ENCODE measurements around the gene NPFF. TPM values are rescaled to one million over a fixed set of nuclear protein-coding genes. Genes with fewer than 3 reads are reported as not detected.

NPFF gene
- total and polyA plus RNA-seq, 3 experiments from 2014 or later = not detected

GRCh38 chr12:53467082-53467481 is 40.2 kb downstream of the NPFF start:
- H3K27ac Mint-ChIP-seq = peak overlapping the region in 2 of 8 donors; percentile 21 to 84
- H3K4me3 ChIP-seq (ENCODE audit: low read length) = no peak overlapping the region
- no peak overlapping the region for H3K4me3 Mint-ChIP-seq
- no peak for DNase-seq
- peaks cover 87% of the 10 kb centered on the region for H3K36me3 ChIP-seq (ENCODE audit: insufficient read depth, low read length)
- H3K4me1 ChIP-seq (ENCODE audit: insufficient read depth, low read length) = peaks cover 15% of the 10 kb centered on the region
- H3K27ac ChIP-seq (ENCODE audit: low read depth, low read length) = no peak overlapping the region
- ChIA-PET POLR2A (no interaction called here), CTCF (no interaction called here)
- H3K9me3 Mint-ChIP-seq = no peaks in the 10 kb centered on the region
- H3K9me3 ChIP-seq (ENCODE audit: low read length) = no peaks in the 10 kb centered on the region
- H3K27me3 Mint-ChIP-seq = peaks cover 0 to 3% of the 10 kb centered on the region in 2 donors
- H3K4me1 Mint-ChIP-seq = peaks cover 26 to 48% (median 47%) of the 10 kb centered on the region in 3 donors
- H3K27me3 ChIP-seq (ENCODE audit: insufficient read depth, low read length, poor library complexity, severe bottlenecking) = no peaks in the 10 kb centered on the region
- H3K36me3 Mint-ChIP-seq = peaks cover 18 to 94% (median 44%) of the 10 kb centered on the region in 3 donors

GRCh38 chr12:53466640-53467039 is 40.6 kb downstream of the NPFF start:
- Mint-ChIP-seq H3K4me1 (peaks cover 22 to 45% (median 42%) of the 10 kb centered on the region in 3 donors), H3K9me3 (no peaks in the 10 kb centered on the region), H3K27me3 (peaks cover 0 to 3% of the 10 kb centered on the region in 2 donors), H3K27ac (peak overlapping the region in 3 of 8 donors; percentile 21 to 84 (median 60)), H3K36me3 (peaks cover 18 to 94% (median 43%) of the 10 kb centered on the region in 3 donors), H3K4me3 (no peak overlapping the region)
- no peaks in the 10 kb centered on the region for H3K27me3 ChIP-seq (ENCODE audit: insufficient read depth, low read length, poor library complexity, severe bottlenecking)
- no peaks in the 10 kb centered on the region for H3K9me3 ChIP-seq (ENCODE audit: low read length)
- no peak overlapping the region for H3K4me3 ChIP-seq (ENCODE audit: low read length)
- ChIA-PET CTCF (no interaction called here), POLR2A (no interaction called here)
- peaks cover 15% of the 10 kb centered on the region for H3K4me1 ChIP-seq (ENCODE audit: insufficient read depth, low read length)
- H3K27ac ChIP-seq (ENCODE audit: low read depth, low read length) = no peak overlapping the region
- H3K36me3 ChIP-seq (ENCODE audit: insufficient read depth, low read length) = peaks cover 87% of the 10 kb centered on the region
- no peak for DNase-seq

GRCh38 chr12:53465679-53466078 is 41.6 kb downstream of the NPFF start:
- no peaks in the 10 kb centered on the region for H3K9me3 Mint-ChIP-seq
- ChIA-PET POLR2A (no interaction called here), CTCF (interaction anchor here (1.7 kb wide), 1 partner anchor 43 kb away, joined by 7 read pairs; no protein-coding TSS in a partner anchor)
- peaks cover 25 to 43% (median 41%) of the 10 kb centered on the region in 3 donors for H3K4me1 Mint-ChIP-seq
- no peak for DNase-seq
- no peak overlapping the region for H3K4me3 Mint-ChIP-seq
- H3K4me3 ChIP-seq (ENCODE audit: low read length) = no peak overlapping the region
- H3K9me3 ChIP-seq (ENCODE audit: low read length) = no peaks in the 10 kb centered on the region
- peaks cover 23% of the 10 kb centered on the region for H3K4me1 ChIP-seq (ENCODE audit: insufficient read depth, low read length)
- peaks cover 21 to 95% (median 45%) of the 10 kb centered on the region in 3 donors for H3K36me3 Mint-ChIP-seq
- H3K27ac Mint-ChIP-seq = peak overlapping the region in 5 of 8 donors; percentile 11 to 76 (median 29)
- H3K27me3 Mint-ChIP-seq = peaks cover 0 to 3% of the 10 kb centered on the region in 2 donors
- H3K27me3 ChIP-seq (ENCODE audit: insufficient read depth, low read length, poor library complexity, severe bottlenecking) = no peaks in the 10 kb centered on the region
- peaks cover 89% of the 10 kb centered on the region for H3K36me3 ChIP-seq (ENCODE audit: insufficient read depth, low read length)
- no peak overlapping the region for H3K27ac ChIP-seq (ENCODE audit: low read depth, low read length)

GRCh38 chr12:53464685-53465418 is 42.4 kb downstream of the NPFF start:
- Histone ChIP-seq H3K36me3 (ENCODE audit: insufficient read depth, low read length) (peaks cover 93% of the 10 kb centered on the region), H3K27ac (ENCODE audit: low read depth, low read length) (no peak overlapping the region), H3K4me1 (ENCODE audit: insufficient read depth, low read length) (peaks cover 23% of the 10 kb centered on the region), H3K4me3 (ENCODE audit: low read length) (no peak overlapping the region), H3K27me3 (ENCODE audit: insufficient read depth, low read length, poor library complexity, severe bottlenecking) (no peaks in the 10 kb centered on the region), H3K9me3 (ENCODE audit: low read length) (no peaks in the 10 kb centered on the region)
- CTCF ChIA-PET = interaction anchor here (1.4 to 1.7 kb wide), 2 partner anchors 8 to 44 kb away, joined by 4 to 7 read pairs; no protein-coding TSS in a partner anchor
- peak overlapping the region in 5 of 8 donors; percentile 11 to 63 (median 29) for H3K27ac Mint-ChIP-seq
- H3K27me3 Mint-ChIP-seq = peaks cover 0 to 3% of the 10 kb centered on the region in 2 donors
- DNase-seq = no peak
- H3K9me3 Mint-ChIP-seq = no peaks in the 10 kb centered on the region
- H3K4me1 Mint-ChIP-seq = peaks cover 31 to 49% (median 46%) of the 10 kb centered on the region in 3 donors
- no peak overlapping the region for H3K4me3 Mint-ChIP-seq
- peaks cover 26 to 97% (median 50%) of the 10 kb centered on the region in 3 donors for H3K36me3 Mint-ChIP-seq
- POLR2A ChIA-PET = interaction anchor here (0.5 to 0.8 kb wide), 3 partner anchors 12 to 37 kb away, joined by 3 read pairs; no protein-coding TSS in a partner anchor

- ChIA-PET POLR2A (interaction anchor here (0.5 to 0.8 kb wide), 3 partner anchors 13 to 38 kb away, joined by 3 read pairs; no protein-coding TSS in a partner anchor), CTCF (interaction anchor here (1.4 to 1.7 kb wide), 2 partner anchors 9 to 45 kb away, joined by 4 to 7 read pairs; no protein-coding TSS in a partner anchor)
- H3K4me1 Mint-ChIP-seq = peaks cover 34 to 54% (median 49%) of the 10 kb centered on the region in 3 donors
- H3K27me3 Mint-ChIP-seq = peaks cover 0 to 3% of the 10 kb centered on the region in 2 donors
- Histone ChIP-seq H3K27me3 (ENCODE audit: insufficient read depth, low read length, poor library complexity, severe bottlenecking) (no peaks in the 10 kb centered on the region), H3K4me3 (ENCODE audit: low read length) (no peak overlapping the region), H3K27ac (ENCODE audit: low read depth, low read length) (no peak overlapping the region), H3K36me3 (ENCODE audit: insufficient read depth, low read length) (peaks cover 95% of the 10 kb centered on the region), H3K9me3 (ENCODE audit: low read length) (no peaks in the 10 kb centered on the region), H3K4me1 (ENCODE audit: insufficient read depth, low read length) (peaks cover 23% of the 10 kb centered on the region)
- no peaks in the 10 kb centered on the region for H3K9me3 Mint-ChIP-seq
- no peak for DNase-seq
- peak overlapping the region in 1 of 7 donors; percentile 9 for H3K4me3 Mint-ChIP-seq
- H3K27ac Mint-ChIP-seq = peak overlapping the region in 2 of 8 donors; percentile 20 to 37
- peaks cover 31 to 96% (median 56%) of the 10 kb centered on the region in 3 donors for H3K36me3 Mint-ChIP-seq
Observed at GRCh38 chr12:53463802-53464560, 43.3 kb downstream of the NPFF start.

- no peak for DNase-seq
- H3K4me3 Mint-ChIP-seq = no peak overlapping the region
- no peaks in the 10 kb centered on the region for H3K27me3 ChIP-seq (ENCODE audit: insufficient read depth, low read length, poor library complexity, severe bottlenecking)
- no peak overlapping the region for H3K4me3 ChIP-seq (ENCODE audit: low read length)
- ChIA-PET CTCF (interaction anchor here (1.3 kb wide), 1 partner anchor 10 kb away, joined by 3 read pairs; no protein-coding TSS in a partner anchor), POLR2A (interaction anchor here (0.6 kb wide), 1 partner anchor 9 kb away, joined by 6 read pairs; no protein-coding TSS in a partner anchor)
- H3K27me3 Mint-ChIP-seq = peaks cover 0 to 3% of the 10 kb centered on the region in 2 donors
- peaks cover 34 to 54% (median 50%) of the 10 kb centered on the region in 3 donors for H3K4me1 Mint-ChIP-seq
- no peaks in the 10 kb centered on the region for H3K9me3 Mint-ChIP-seq
- no peaks in the 10 kb centered on the region for H3K9me3 ChIP-seq (ENCODE audit: low read length)
- peaks cover 31 to 97% (median 51%) of the 10 kb centered on the region in 3 donors for H3K36me3 Mint-ChIP-seq
- peak overlapping the region in 1 of 8 donors; percentile 64 for H3K27ac Mint-ChIP-seq
- peaks cover 23% of the 10 kb centered on the region for H3K4me1 ChIP-seq (ENCODE audit: insufficient read depth, low read length)
- H3K27ac ChIP-seq (ENCODE audit: low read depth, low read length) = peak overlapping the region; percentile 18
- peaks cover 90% of the 10 kb centered on the region for H3K36me3 ChIP-seq (ENCODE audit: insufficient read depth, low read length)
Observed at GRCh38 chr12:53462935-53463334, 44.3 kb downstream of the NPFF start.

GRCh38 chr12:53461591-53461990 is 45.7 kb downstream of the NPFF start:
- no peak for DNase-seq
- H3K9me3 Mint-ChIP-seq = no peaks in the 10 kb centered on the region
- CTCF ChIA-PET = interaction anchor here (0.9 to 1.3 kb wide), 2 partner anchors 12 to 30 kb away, joined by 3 to 4 read pairs; no protein-coding TSS in a partner anchor
- H3K27ac ChIP-seq (ENCODE audit: low read depth, low read length) = no peak overlapping the region
- peaks cover 82% of the 10 kb centered on the region for H3K36me3 ChIP-seq (ENCODE audit: insufficient read depth, low read length)
- H3K4me3 ChIP-seq (ENCODE audit: low read length) = no peak overlapping the region
- H3K27me3 ChIP-seq (ENCODE audit: insufficient read depth, low read length, poor library complexity, severe bottlenecking) = no peaks in the 10 kb centered on the region
- H3K4me3 Mint-ChIP-seq = no peak overlapping the region
- H3K4me1 ChIP-seq (ENCODE audit: insufficient read depth, low read length) = peaks cover 23% of the 10 kb centered on the region
- POLR2A ChIA-PET = no interaction called here
- no peaks in the 10 kb centered on the region for H3K9me3 ChIP-seq (ENCODE audit: low read length)
- peak overlapping the region in 1 of 8 donors; percentile 58 for H3K27ac Mint-ChIP-seq
- peaks cover 34 to 49% (median 37%) of the 10 kb centered on the region in 3 donors for H3K4me1 Mint-ChIP-seq
- H3K27me3 Mint-ChIP-seq = no peaks in the 10 kb centered on the region
- peaks cover 25 to 92% (median 39%) of the 10 kb centered on the region in 3 donors for H3K36me3 Mint-ChIP-seq
